Ascending aorta (tissue), 2 donors: ENCODE measurements around the gene DNAJC5. TPM values are rescaled to one million over a fixed set of nuclear protein-coding genes. Genes with fewer than 3 reads are reported as not detected.

Experiments used
- DNase-seq, 2 donors: peaks; one replicate each; pipeline ENCODE4 v3.0.0-alpha.2; 2019; ENCODE audit warnings: low spot score in 2 of 2
- H3K27ac ChIP-seq, 2 donors: fragments of 200-600 bp; sonication (generic); one replicate each; pipeline ENCODE4 v1.5.1; 2016 to 2017; ENCODE audit warnings: mild to moderate bottlenecking in 1 of 2
- H3K27me3 ChIP-seq: fragments of 200-600 bp; sonication (generic); one replicate; pipeline ENCODE4 v1.5.1; 2017
- H3K36me3 ChIP-seq, 2 donors: fragments of 200-600 bp; sonication (generic); one replicate each; pipeline ENCODE4 v1.5.1; 2016
- H3K4me1 ChIP-seq, 2 donors: fragments of 200-600 bp; sonication (generic); one replicate each; pipeline ENCODE4 v1.5.1; 2016 to 2017; ENCODE audit warnings: mild to moderate bottlenecking in 1 of 2
- H3K4me3 ChIP-seq, 2 donors: fragments of 200-600 bp; sonication (generic); one replicate each; pipeline ENCODE4 v1.5.1; 2016 to 2017; ENCODE audit warnings: mild to moderate bottlenecking in 1 of 2
- H3K9me3 ChIP-seq, 2 donors: fragments of 200-600 bp; sonication (generic); one replicate each; pipeline ENCODE4 v1.5.1; 2016
- CTCF ChIP-seq, 3 experiments: fragments of 200-600 bp in 2 of 3; fragments of 450-650 bp in 1 of 3; sonication (generic) in 2 of 3; IDR thresholded peaks; one replicate each; pipeline ENCODE4 v1.5.1; 2016 to 2019; ENCODE audit warnings: antibody characterized with exemption in 3 of 3, mild to moderate bottlenecking in 1 of 3, moderate library complexity in 1 of 3
- intact Hi-C: fragments of 100-400 bp; cut with DNase I; formaldehyde crosslinking; loops from one replicate; pipeline ENCODE4 v1.15.1; 2023
- total RNA-seq: library from RNA; depleted of rRNA; stranded (reverse); fragments of >200 nt; gene quantifications from one replicate; pipeline ENCODE4 v1.1.0, GENCODE V29; 2016

The DNAJC5 gene
- total RNA-seq, 1 donor from 2014 or later = 42.9 TPM

- no peaks in the 10 kb centered on the region for H3K9me3 ChIP-seq
- H3K4me3 ChIP-seq = no peak overlapping the region
- H3K4me1 ChIP-seq = no peaks in the 10 kb centered on the region
- H3K27ac ChIP-seq = no peak overlapping the region
- no peak for DNase-seq
- TF ChIP-seq CTCF (IDR thresholded peaks at IDR 0.05) = no peak
- peaks cover 51 to 77% of the 10 kb centered on the region in 2 donors for H3K36me3 ChIP-seq
- H3K27me3 ChIP-seq = no peaks in the 10 kb centered on the region
- intact Hi-C loops = no loop called here
Observed at GRCh38 chr20:63935447-63935846, 40.5 kb downstream of the DNAJC5 start.

- DNase-seq = no peak
- Histone ChIP-seq H3K4me3 (no peak overlapping the region), H3K4me1 (no peaks in the 10 kb centered on the region), H3K9me3 (no peaks in the 10 kb centered on the region), H3K27me3 (no peaks in the 10 kb centered on the region), H3K27ac (no peak overlapping the region), H3K36me3 (peaks cover 38 to 65% of the 10 kb centered on the region in 2 donors)
- intact Hi-C loops = no loop called here
- no peak for TF ChIP-seq CTCF (IDR thresholded peaks at IDR 0.05)
Observed at GRCh38 chr20:63937596-63937995, 42.7 kb downstream of the DNAJC5 start.

GRCh38 chr20:63939061-63939935 is 44.4 kb downstream of the DNAJC5 start:
- no peak for TF ChIP-seq CTCF (IDR thresholded peaks at IDR 0.05)
- H3K36me3 ChIP-seq = peaks cover 46 to 76% of the 10 kb centered on the region in 2 donors
- intact Hi-C loops = no loop called here
- H3K9me3 ChIP-seq = no peaks in the 10 kb centered on the region
- H3K4me3 ChIP-seq = no peak overlapping the region
- no peak overlapping the region for H3K27ac ChIP-seq
- no peaks in the 10 kb centered on the region for H3K27me3 ChIP-seq
- DNase-seq = no peak
- H3K4me1 ChIP-seq = no peaks in the 10 kb centered on the region

- no peak for TF ChIP-seq CTCF (IDR thresholded peaks at IDR 0.05)
- Histone ChIP-seq H3K4me3 (no peak overlapping the region), H3K27me3 (no peaks in the 10 kb centered on the region), H3K27ac (no peak overlapping the region), H3K9me3 (no peaks in the 10 kb centered on the region), H3K36me3 (peaks cover 49 to 78% of the 10 kb centered on the region in 2 donors), H3K4me1 (no peaks in the 10 kb centered on the region)
- intact Hi-C loops = no loop called here
- DNase-seq = no peak
Observed at GRCh38 chr20:63940071-63940471, 45.1 kb downstream of the DNAJC5 start.

- no peak for DNase-seq
- Histone ChIP-seq H3K9me3 (no peaks in the 10 kb centered on the region), H3K4me1 (no peaks in the 10 kb centered on the region), H3K27me3 (no peaks in the 10 kb centered on the region), H3K27ac (no peak overlapping the region), H3K36me3 (peaks cover 50 to 78% of the 10 kb centered on the region in 2 donors), H3K4me3 (no peak overlapping the region)
- intact Hi-C loops = no loop called here
- no peak for TF ChIP-seq CTCF (IDR thresholded peaks at IDR 0.05)
Observed at GRCh38 chr20:63940472-63941266, 45.7 kb downstream of the DNAJC5 start.
